ENCODE measurements around the gene CSK.
"Not testable (repeated sequence)": the region's sequence is repeated elsewhere in the genome, so short reads cannot be mapped to it uniquely, and the experiment has no call there.

DNA sequence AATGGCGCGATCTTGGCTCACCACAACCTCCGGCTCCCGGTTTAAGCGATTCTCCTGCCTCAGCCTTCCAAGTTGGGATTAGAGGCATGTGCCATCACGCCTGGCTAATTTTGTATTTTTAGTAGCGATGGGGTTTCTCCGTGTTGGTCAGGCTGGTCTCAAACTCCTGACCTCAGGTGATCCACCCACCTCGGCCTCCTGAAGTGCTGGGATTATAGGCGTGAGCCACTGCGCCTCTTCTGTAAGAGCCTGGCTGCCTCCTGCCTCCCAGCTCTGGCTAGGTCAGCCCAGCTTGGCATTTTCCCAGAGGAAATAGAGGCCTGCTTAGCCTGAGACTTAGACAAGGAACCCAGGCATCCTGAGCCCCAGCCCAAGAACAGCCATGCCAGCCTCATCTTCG lies 4.2 kb downstream of the CSK start:
- TF ChIP-seq, protein P1, sequence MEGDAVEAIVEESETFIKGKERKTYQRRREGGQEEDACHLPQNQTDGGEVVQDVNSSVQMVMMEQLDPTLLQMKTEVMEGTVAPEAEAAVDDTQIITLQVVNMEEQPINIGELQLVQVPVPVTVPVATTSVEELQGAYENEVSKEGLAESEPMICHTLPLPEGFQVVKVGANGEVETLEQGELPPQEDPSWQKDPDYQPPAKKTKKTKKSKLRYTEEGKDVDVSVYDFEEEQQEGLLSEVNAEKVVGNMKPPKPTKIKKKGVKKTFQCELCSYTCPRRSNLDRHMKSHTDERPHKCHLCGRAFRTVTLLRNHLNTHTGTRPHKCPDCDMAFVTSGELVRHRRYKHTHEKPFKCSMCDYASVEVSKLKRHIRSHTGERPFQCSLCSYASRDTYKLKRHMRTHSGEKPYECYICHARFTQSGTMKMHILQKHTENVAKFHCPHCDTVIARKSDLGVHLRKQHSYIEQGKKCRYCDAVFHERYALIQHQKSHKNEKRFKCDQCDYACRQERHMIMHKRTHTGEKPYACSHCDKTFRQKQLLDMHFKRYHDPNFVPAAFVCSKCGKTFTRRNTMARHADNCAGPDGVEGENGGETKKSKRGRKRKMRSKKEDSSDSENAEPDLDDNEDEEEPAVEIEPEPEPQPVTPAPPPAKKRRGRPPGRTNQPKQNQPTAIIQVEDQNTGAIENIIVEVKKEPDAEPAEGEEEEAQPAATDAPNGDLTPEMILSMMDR (conservative IDR thresholded peaks at IDR 0.05; ENCODE audit: low read depth in 2 of 2): not testable (repeated sequence)
- not testable (repeated sequence) for TF ChIP-seq POLR2AphosphoS5 (IDR thresholded peaks at IDR 0.05; ENCODE audit: low read depth)

Data from GM23338 (cell line).